IPS-20b (cell line): ENCODE measurements around the gene SPRR2F.
"Not testable (repeated sequence)": the region's sequence is repeated elsewhere in the genome, so short reads cannot be mapped to it uniquely, and the experiment has no call there.

ENCODE experiments used
- H3K27ac ChIP-seq: one replicate; pipeline ENCODE4 v1.5.1; 2013; ENCODE audit warnings: low read length
- H3K27me3 ChIP-seq: 2 replicates; pipeline ENCODE4 v1.6.1; 2013; ENCODE audit warnings: mild to moderate bottlenecking, low read length, inconsistent platforms; ENCODE audit not compliant: insufficient read depth
- H3K36me3 ChIP-seq: 2 replicates; pipeline ENCODE4 v1.6.1; 2013; ENCODE audit warnings: low read depth, mild to moderate bottlenecking, inconsistent platforms, low read length, moderate library complexity; ENCODE audit not compliant: insufficient read depth
- H3K4me1 ChIP-seq: 2 replicates; pipeline ENCODE4 v1.6.1; 2013; ENCODE audit warnings: mild to moderate bottlenecking, control low read depth, inconsistent platforms, low read length, moderate library complexity; ENCODE audit not compliant: insufficient read depth
- H3K4me3 ChIP-seq: 2 replicates; pipeline ENCODE4 v1.5.1; 2013; ENCODE audit warnings: mild to moderate bottlenecking, low read length, inconsistent platforms
- H3K9ac ChIP-seq: 2 replicates; pipeline ENCODE4 v1.6.1; 2013; ENCODE audit warnings: low read depth, mild to moderate bottlenecking, inconsistent platforms, low read length, moderate library complexity
- H3K9me3 ChIP-seq: 2 replicates; pipeline ENCODE4 v1.6.1; 2013; ENCODE audit warnings: mild to moderate bottlenecking, low read depth, low read length, inconsistent platforms; ENCODE audit not compliant: insufficient read depth

SPRR2F gene

GRCh38 chr1:153113416-153113815 is at the start of gene SPRR2F:
Gene SPRR2F, minus strand, starts transcription at chr1:153113516. Its CDS starts 783 bp downstream, at chr1:153112733.
- no peaks in the 10 kb centered on the region for H3K36me3 ChIP-seq
- no peaks in the 10 kb centered on the region; the same call in 1 of the 2 replicates for H3K4me1 ChIP-seq
- H3K27me3 ChIP-seq, result no peaks in the 10 kb centered on the region
- no peak within 1 kb of the TSS for H3K4me3 ChIP-seq
- no peaks in the 10 kb centered on the region for H3K9me3 ChIP-seq
- H3K9ac ChIP-seq, result no peak within 1 kb of the TSS
- no peak within 1 kb of the TSS for H3K27ac ChIP-seq

GRCh38 chr1:153155541-153155940 is 42.2 kb upstream of the SPRR2F start:
- no peaks in the 10 kb centered on the region for H3K36me3 ChIP-seq
- H3K4me1 ChIP-seq, result no peaks in the 10 kb centered on the region
- no peak overlapping the region for H3K4me3 ChIP-seq
- no peaks in the 10 kb centered on the region for H3K27me3 ChIP-seq
- H3K9ac ChIP-seq, result no peak overlapping the region
- no peak overlapping the region for H3K27ac ChIP-seq
- peaks cover 21% of the 10 kb centered on the region for H3K9me3 ChIP-seq

DNA sequence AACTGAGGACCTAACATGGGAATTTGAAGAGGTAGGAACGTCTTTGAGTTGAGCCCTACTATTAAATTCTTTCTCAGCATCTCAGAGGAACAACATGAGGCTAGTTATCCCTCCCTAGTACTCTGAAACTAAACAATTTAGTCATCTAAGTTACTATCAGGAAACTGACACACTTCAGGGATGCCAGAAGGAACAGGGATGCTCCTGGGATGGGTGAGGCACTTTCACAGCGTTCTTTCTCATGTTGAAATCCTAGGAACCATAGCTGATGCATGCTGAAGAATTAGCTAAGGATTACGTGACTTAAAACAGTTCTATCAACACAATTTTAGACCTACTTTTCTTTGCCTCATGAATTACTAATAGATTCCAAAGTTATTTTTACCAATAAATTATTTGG is 39.2 kb upstream of the SPRR2F start:
- no peaks in the 10 kb centered on the region for H3K27me3 ChIP-seq
- H3K9ac ChIP-seq, result no peak overlapping the region
- H3K9me3 ChIP-seq, result peaks cover 3% of the 10 kb centered on the region; the same call in 1 of the 2 replicates
- H3K36me3 ChIP-seq, result no peaks in the 10 kb centered on the region
- H3K4me1 ChIP-seq, result no peaks in the 10 kb centered on the region
- H3K4me3 ChIP-seq, result no peak overlapping the region
- H3K27ac ChIP-seq, result no peak overlapping the region

GRCh38 chr1:153150846-153151245 is 37.5 kb upstream of the SPRR2F start, which contains the start of gene SPRR2G:
Gene SPRR2G, minus strand, starts transcription at chr1:153150890. Its CDS starts 780 bp downstream, at chr1:153150110.
- Histone ChIP-seq H3K36me3 (no peaks in the 10 kb centered on the region), H3K9ac (no peak within 1 kb of the TSS), H3K27ac (no peak within 1 kb of the TSS), H3K27me3 (no peaks in the 10 kb centered on the region), H3K4me1 (no peaks in the 10 kb centered on the region), H3K9me3 (no peaks in the 10 kb centered on the region), H3K4me3 (no peak within 1 kb of the TSS)

DNA sequence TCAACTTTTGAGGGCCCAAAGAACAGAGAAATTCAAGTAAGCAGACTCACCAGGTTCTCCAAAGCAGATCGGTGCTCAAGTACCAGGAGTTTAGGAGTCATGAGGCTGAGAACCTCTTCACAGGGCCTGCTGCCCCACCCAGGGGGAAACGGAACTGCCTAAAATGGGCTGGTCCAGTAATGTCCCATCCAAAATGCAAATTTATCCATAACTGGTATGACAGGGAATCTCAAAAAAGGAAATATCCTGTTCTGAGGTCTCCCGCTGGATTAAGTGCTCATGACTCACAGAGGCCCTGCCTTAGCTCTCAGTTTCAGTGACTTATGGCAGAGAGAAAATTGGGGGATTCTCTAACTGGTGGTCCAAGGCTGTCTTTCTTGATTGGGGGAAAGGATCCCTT is 28.1 kb upstream of the SPRR2F start:
- peaks cover 2% of the 10 kb centered on the region; the same call in 1 of the 2 replicates for H3K4me1 ChIP-seq
- no peak overlapping the region for H3K9ac ChIP-seq
- no peak overlapping the region for H3K4me3 ChIP-seq
- H3K27me3 ChIP-seq, result no peaks in the 10 kb centered on the region
- H3K9me3 ChIP-seq, result no peaks in the 10 kb centered on the region
- no peak overlapping the region for H3K27ac ChIP-seq
- no peaks in the 10 kb centered on the region for H3K36me3 ChIP-seq

DNA sequence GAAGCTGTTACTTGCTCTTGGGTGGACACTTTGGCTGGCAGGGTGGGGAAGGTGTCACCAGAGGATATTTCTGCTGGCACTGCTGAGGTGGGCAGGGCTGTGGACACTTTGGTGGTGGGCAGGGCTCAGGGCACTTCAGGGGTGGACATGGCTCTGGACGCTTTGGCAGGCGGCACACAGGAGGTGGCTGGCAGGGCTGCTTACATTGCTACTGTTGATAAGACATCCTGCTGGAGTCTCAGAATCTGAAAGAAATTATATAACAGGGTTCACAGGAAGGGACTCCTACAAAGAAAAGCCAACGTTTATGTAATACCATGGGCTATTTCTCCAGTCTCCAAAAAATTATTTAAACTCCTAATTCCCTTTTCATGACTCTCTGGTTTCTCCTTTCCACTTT is 27.2 kb upstream of the SPRR2F start:
- Histone ChIP-seq H3K4me3 (no peak overlapping the region), H3K36me3 (no peaks in the 10 kb centered on the region), H3K27me3 (no peaks in the 10 kb centered on the region), H3K9ac (no peak overlapping the region), H3K27ac (no peak overlapping the region), H3K9me3 (no peaks in the 10 kb centered on the region), H3K4me1 (peaks cover 10% of the 10 kb centered on the region; the same call in 1 of the 2 replicates)

GRCh38 chr1:153133743-153134142 is 20.4 kb upstream of the SPRR2F start:
- H3K27me3 ChIP-seq, result no peaks in the 10 kb centered on the region
- peaks cover 16% of the 10 kb centered on the region; the same call in 1 of the 2 replicates for H3K4me1 ChIP-seq
- no peak overlapping the region for H3K9ac ChIP-seq
- H3K27ac ChIP-seq, result no peak overlapping the region
- H3K9me3 ChIP-seq, result no peaks in the 10 kb centered on the region
- H3K36me3 ChIP-seq, result no peaks in the 10 kb centered on the region
- H3K4me3 ChIP-seq, result no peak overlapping the region

- Histone ChIP-seq H3K9ac (no peak overlapping the region), H3K9me3 (no peaks in the 10 kb centered on the region), H3K36me3 (no peaks in the 10 kb centered on the region), H3K4me3 (no peak overlapping the region), H3K4me1 (peaks cover 16% of the 10 kb centered on the region; the same call in 1 of the 2 replicates), H3K27ac (no peak overlapping the region), H3K27me3 (no peaks in the 10 kb centered on the region)
Measured at GRCh38 chr1:153133267-153133666, 20.0 kb upstream of the SPRR2F start.

GRCh38 chr1:153128688-153129087 is 15.4 kb upstream of the SPRR2F start:
- Histone ChIP-seq H3K4me1 (peaks cover 12% of the 10 kb centered on the region; the same call in 1 of the 2 replicates), H3K9me3 (peaks cover 21% of the 10 kb centered on the region)
- not testable (repeated sequence) for H3K4me3 ChIP-seq, H3K9ac ChIP-seq, H3K36me3 ChIP-seq, H3K27ac ChIP-seq, H3K27me3 ChIP-seq

- Histone ChIP-seq H3K4me1 (peaks cover 17% of the 10 kb centered on the region; the same call in 1 of the 2 replicates), H3K36me3 (peaks cover 3% of the 10 kb centered on the region; the same call in 1 of the 2 replicates), H3K4me3 (no peak overlapping the region), H3K9ac (no peak overlapping the region), H3K9me3 (peaks cover 21% of the 10 kb centered on the region), H3K27me3 (no peaks in the 10 kb centered on the region), H3K27ac (no peak overlapping the region)
Measured at GRCh38 chr1:153127296-153127695, 14.0 kb upstream of the SPRR2F start.

GRCh38 chr1:153125536-153125935 is 12.2 kb upstream of the SPRR2F start:
- no peak overlapping the region for H3K27ac ChIP-seq
- peaks cover 3% of the 10 kb centered on the region; the same call in 1 of the 2 replicates for H3K36me3 ChIP-seq
- no peak overlapping the region for H3K4me3 ChIP-seq
- no peak overlapping the region for H3K9ac ChIP-seq
- H3K9me3 ChIP-seq, result peaks cover 21% of the 10 kb centered on the region
- peaks cover 14% of the 10 kb centered on the region; the same call in 1 of the 2 replicates for H3K4me1 ChIP-seq
- no peaks in the 10 kb centered on the region for H3K27me3 ChIP-seq

GRCh38 chr1:153123793-153124192 is 10.5 kb upstream of the SPRR2F start:
- Histone ChIP-seq H3K4me1 (peaks cover 14% of the 10 kb centered on the region; the same call in 1 of the 2 replicates), H3K9me3 (peaks cover 21% of the 10 kb centered on the region), H3K4me3 (peak overlapping the region; percentile 37; the same call in 1 of the 2 replicates), H3K9ac (0 out of 2 replicates have a peak overlapping the region, but pooled peaks have one; percentile 71)
- H3K27me3 ChIP-seq, H3K27ac ChIP-seq, H3K36me3 ChIP-seq: not testable (repeated sequence)
